DMS153 treated with DMSO at 0.1 percent for 48 hours (cell line): Measurements from ENCODE around the gene MBD5.

Source experiments
- DNase-seq: peaks from one replicate; lab custom pipeline; 2025; ENCODE audit not compliant: unreplicated experiment; lab: John Stamatoyannopoulos, UW

MBD5 gene

DNA sequence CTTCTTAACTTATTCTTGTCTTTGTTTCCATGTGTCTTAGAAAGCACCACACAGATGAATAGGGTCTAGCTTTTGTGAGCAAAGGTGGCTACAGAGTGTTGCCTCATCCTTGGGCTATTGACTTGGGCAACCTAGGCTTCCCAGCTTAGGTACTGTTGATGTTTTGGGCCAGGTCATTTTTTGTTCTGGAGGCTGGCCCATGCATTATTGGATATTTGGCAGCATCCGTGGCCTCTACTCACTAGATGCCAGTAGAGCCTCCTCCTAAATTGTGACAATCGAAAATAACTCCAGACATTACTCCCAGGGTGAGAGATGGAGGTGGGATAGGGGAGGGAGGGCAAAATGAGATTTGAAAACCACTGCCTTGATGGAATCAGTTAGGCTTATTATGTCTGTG, 496.4 kb downstream of the MBD5 start:
- no peak for DNase-seq

DNA sequence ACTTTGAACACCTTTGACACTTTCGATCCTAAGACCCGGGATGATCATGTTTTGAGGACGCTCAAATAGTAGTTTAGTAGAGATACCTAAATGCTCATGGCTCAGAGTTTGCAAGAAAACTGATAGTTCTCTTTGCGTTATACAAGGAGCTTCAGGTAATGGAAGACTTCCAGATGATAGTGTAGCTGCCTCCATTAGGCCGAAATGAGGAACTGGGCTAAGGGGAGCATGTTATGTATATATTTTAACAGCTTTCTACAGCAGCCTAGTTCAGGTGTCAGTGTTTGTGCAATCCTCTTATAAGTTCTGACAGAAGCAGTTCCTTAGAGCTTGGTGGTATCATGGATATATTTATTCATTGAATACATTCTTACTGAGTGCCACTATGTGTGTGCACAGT, 496.9 kb downstream of the MBD5 start:
- DNase-seq, result no peak

DNA sequence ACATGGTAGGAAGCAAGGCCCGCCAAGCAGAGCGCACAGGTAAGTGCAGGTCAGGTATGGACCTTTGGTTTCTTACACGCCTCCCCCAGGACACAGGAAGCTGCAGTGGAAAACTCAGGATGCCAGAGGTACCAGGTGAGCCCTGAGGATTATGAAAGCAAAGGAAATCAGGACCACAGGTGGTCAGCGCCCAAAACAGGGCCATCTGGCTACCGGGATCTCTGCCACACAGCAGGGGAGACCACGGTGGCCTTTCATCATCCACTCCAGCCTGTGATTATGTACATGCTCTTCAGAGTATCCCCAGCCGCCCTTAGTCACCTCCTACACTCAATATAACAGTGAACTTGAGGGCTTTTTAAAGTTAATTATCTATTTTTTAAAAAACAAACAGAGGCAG, 498.1 kb downstream of the MBD5 start:
- no peak for DNase-seq

DNA sequence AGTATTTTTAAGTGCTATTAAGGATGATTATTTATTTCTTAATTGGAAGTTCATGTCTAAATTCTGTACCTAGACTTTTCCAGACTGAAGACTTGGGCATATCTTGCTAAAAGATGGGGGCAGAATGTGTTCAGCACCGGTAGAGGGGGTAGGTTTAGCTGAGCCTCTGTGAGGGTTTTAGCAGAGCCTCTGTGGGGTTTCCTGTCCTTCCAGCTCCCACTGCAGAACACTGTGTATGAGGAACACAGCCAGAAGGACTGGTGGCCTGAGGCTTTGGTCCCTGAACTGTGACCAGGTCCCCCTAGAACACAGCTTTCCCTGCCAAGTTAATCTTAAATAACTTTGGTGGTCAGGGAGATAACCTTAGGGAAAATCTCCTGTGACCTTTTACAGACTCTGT, 500.3 kb downstream of the MBD5 start:
- no peak for DNase-seq

- no peak for DNase-seq
Measured at GRCh38 chr2:148523315-148523714, 502.4 kb downstream of the MBD5 start.

DNA sequence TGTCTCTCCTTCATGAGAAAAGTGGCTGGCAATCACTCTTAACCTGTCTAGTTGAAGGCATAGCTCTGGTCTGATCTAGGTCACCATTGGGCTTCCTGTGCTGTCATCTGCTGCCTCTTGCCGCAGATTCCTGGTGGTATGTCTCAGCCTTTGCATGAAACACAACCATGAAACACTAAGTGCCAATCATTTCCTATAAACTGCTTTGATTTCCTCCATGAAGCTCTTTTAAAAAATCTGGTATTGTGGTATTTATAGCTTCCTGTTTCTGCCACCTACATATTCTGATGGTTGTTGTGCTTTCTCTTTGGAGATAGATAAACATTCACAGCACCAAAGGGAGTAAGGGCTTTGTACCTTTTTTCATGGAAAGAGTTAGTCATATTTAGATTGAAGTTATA, 503.6 kb downstream of the MBD5 start:
- DNase-seq, result no peak

DNA sequence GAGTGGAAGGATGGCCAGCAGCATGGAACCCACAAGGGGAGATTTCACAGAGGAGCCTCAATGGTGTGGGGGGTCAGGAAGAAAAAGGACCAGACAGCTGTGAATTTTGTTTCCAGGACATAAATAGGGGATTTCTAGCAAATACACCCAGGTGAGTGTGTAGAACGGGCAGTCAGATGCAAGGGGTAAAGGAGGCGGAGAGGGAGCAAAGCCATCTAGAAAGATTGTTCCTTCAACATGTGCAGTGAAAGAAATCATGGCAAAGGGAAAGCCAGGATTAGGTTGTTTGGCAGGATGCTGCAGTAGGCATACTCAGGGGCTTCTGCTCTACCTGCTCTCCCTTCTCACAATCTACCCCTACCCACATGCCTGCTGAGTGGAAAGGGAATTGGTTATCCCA, 504.2 kb downstream of the MBD5 start:
- DNase-seq, result no peak

DNA sequence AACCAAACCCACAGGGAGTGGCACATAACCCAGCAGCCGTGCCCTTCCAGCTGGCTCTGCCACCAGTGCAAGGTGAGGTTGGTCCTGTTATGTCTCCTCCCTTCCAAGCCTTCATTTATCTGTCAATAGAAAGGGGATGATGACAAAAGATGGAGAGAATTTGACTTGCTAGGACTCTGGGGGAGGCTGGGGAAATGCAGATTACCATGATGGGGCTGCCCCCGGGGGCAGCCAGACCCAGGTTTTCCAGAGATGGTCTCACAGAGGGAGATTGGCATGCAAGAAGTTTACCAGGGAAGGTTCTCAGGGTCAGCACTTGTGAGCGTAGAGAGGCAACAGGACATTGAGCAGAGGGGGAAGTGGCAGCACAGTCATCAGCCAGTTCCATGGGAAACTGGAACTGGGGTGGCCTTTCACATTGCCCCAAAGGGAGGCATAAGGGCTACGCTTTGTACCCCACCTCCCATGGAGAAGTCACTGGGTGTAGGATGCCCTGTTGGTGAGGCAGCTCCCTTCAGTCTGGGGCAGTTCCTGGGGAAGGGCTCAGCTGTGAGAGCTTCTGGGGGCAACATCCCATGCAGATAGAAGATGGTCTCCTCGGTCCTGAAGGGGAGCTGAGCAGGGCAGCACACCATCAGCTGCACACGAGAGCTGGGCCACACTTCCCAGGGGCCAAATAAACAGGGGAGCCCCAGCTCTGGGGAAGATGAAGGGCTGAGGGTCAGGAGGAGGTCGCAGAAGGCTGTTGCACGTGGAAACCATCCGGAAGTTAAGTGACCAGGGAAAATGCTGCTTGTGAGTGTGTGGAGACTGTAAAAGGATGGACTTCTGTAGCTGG, 505.8 kb downstream of the MBD5 start:
- no peak for DNase-seq

DNA sequence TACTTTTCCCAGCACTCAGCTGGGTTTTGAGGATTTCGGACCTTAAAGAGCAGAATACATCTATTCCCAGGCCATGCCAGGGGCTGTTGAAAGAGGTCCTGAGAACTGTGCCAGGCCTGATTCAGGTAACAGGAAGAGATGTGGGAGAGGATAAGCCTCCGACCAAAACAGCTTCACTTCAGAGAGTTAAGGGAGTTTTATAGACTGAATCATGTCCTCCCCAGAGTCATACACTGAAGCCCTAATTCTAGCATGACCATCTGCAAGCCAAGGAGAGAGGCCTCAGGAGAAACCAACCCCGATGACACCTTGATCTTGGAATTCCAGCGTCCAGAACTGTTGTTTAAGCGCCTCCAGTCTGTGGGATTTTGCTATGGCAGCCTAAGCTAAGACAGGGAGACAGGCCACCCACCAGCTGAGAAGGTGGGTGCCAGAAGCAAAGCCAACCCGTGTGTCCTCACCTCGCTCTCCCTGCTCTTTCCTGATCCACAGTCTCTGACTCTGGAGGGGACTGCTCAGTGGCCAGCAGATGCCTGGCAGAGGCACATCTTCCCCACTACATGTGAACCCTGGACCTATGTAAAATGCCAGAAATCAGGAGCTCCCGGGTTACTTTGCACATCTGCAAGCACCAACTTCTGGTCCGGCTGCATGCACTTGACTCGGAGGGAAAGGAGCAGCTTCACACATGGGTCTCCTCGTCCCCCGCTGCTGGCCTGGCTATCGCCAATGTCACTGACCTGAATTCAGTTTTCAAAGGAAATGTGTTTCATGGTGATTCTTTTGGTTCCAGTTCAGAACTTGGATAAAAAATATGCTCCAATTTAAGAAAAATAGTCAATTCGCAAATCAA, 506.8 kb downstream of the MBD5 start:
- DNase-seq, result no peak

DNA sequence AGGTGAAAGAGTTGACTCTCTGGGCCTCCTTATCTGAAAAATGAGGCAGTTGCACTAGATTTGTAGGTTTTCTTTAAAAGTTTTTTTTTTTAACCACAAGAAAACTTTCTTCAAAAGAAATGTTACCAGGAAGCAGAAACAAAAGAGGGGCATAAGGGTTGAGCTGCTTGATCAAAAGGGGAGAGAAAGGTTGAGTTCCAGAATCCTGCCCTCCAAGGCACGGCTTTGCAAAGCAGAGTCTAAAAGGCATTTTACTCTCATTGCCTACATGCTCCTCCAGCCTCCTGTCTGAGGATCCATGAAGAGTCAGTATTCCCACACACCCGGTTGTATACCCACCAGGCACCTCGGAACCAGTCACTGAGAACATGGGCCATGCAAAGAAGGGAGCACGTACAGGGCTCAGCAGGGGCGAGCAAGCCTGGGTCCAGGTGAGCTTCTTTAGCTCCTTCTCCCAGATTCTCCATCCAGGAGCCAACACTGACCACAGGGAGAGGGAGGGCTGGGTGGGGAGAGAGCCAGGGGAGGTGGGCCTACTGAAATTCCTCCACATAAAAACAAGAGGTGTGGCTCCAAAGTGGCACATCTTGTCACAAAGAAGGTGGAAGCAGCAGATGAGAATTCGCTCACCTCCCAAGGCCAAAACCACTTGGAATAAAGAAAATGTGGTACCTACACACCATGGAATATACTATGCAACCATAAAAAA, 507.6 kb downstream of the MBD5 start:
- no peak for DNase-seq

DNA sequence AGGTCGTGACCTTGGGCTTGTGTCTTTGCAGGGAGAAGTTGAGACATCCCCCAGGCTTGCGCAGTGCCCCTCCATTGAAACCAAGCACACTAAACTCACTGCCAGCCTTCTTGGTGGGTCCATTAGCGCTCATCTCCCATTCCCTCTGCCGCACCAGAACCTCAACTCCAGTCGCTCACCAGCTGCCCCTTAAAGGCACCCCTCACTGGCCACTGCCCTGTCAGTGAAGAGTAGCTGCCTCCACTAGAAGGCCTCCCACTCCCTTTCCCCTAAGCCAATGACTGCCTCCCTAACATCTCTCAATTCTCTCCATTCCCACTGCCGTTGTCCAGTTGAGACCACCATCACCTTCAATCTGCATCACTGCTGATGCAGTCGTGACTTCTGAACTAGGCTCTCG, 508.9 kb downstream of the MBD5 start:
- DNase-seq, result no peak

DNA sequence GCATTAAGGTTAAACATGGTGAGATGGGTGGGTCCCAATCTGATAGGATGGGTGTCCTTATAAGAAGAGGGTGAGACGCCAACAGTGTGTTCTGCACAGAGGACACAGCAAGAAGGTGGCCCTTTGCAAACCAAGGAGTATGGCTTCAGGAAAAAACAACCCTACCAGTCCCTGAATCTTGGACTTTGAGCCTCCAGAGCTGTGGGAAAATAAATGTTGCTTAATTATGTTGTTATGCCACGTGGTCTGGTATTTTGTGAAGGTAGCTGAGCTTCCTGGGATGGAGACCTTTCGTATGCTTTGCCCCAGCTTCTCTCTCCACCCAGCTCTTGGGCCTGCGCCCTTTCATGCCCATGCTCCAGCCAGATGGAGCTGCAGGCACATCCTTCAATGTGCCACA, 509.5 kb downstream of the MBD5 start:
- DNase-seq, result no peak

DNA sequence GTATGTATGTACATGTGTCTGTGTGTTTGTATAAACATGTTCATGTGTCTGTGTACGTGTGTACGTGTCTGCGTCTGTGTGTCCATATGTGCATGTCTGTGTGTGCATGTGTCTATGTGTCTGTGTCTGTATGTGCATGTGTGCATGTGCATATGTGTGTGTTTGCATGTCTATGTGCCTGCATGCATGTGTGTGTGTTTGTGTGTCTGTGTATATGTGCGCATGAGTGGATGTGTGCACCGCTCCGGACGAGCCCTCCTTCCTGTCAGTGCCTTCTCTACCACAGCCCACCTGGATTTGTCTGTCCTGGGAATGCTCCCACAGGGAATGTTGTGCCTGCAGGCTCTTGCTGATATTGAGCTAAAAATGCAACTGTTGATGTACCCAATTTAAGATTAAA, 510.3 kb downstream of the MBD5 start:
- no peak for DNase-seq

DNA sequence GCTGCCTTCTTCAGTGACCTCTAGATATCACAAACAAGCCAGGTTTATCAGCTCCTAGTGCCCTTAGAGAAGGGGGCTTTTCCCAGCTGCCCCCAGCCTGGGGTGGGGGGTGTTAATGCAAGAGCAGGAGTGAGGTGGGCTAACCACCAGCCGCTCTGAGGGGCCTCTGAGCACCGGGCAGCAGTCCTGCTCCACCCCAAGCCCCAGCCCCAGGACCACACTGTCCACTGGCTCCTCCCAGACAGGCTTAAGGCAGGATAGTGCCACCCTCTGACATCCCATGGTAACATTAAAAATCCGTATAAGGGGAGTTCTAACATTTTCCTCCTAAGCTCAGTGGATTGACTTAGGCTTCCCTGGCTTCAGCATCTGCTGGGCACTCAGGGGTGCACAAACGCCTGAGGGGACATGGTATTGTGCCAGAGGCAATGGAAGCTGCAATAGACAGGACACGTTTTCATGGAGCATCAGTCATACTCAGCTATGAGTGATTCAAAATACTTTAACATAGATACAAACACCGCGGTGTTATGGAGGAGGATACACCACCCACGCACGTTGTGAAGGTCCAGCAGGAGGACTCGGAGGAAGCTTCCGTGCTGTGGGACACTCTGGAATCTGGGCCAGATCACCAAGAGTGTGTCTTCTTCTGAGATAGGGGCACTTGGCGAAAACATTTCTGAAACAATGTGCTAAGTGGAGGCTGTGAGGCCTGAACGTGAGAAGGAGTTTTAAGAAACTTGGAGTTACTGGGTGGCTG, 511.0 kb downstream of the MBD5 start:
- no peak for DNase-seq

DNA sequence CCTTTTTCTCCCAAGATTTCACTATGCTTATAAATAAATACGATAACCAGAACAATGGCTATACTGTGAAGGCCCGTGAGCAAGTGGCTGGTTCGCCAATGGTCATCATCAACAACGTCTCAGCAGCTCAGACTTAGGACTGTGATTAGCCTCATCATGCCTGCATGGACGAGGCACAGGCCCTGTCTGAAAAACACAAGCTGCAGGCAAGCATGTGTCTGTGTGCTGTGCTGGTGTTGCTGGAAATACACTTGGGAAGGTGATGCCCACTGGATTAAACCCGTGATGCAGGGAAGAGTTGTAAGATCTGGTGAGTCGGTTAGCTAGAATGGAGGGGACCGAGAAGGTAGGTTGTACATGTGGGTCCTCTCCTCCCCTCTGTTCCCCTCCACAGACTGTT, 512.1 kb downstream of the MBD5 start:
- no peak for DNase-seq

DNA sequence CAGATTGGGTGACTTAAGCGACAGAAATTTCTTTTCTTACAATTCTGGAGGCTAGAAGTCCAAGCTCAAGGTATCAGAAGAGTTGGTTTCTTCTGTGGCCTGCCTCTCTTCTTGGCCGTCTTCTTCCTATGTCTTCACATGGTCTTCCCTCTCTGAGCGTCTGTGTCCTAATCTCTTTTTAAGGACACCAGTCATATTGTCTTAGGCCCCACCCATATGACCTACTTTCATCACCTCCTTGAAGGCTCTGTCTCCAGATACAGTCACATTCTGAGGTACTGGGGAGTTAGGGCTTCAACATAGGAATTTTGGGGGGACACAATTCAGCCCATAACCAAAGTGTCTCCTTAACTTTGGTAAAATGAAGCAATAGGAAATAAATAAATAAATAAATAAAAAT, 512.8 kb downstream of the MBD5 start:
- no peak for DNase-seq

- DNase-seq, result no peak
Measured at GRCh38 chr2:148534416-148535204, 513.7 kb downstream of the MBD5 start.

DNA sequence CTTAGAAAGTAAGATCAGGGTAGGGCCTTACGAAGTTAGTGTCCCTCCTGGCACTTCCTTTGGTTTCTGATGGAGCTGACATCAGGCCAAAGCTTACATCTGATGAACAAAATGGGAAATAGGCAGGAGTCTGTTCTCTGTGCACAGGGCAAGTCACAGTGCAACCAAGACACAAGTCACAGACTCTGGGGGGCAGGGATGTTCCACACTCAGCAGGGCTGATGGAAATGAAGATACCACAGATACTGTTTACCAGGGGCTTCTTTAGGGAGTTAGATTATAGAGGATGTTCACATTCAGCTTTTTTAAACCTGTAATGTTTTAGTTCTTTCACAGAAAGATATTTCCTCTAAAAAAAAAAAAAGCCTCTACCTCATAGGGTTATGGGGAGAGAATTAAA, 517.5 kb downstream of the MBD5 start:
- DNase-seq, result no peak

- DNase-seq, result no peak
Measured at GRCh38 chr2:148540022-148540421, 519.1 kb downstream of the MBD5 start.

DNA sequence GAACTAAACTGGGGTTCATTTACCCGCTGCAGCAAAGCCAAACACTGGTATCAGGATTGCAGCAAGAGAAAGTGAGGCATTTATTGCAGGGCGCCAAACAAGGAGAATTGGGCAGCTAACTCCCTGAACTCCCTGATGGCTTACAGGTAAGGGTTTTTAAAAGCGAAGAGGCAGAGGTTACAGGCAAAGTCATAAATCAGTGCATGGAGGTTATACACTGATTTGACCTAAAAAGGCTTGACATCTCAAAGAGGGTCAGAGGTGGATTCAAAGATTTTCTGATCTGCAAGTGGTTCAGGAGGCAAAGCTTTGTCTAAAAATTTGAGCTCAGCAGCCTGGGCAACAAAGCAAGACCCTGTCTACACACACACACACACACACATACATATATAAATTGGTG, 520.9 kb downstream of the MBD5 start:
- no peak for DNase-seq
